Astrocyte (in vitro differentiated cells and primary cell): ENCODE measurements around the gene SPINK14. TPM values are rescaled to one million over a fixed set of nuclear protein-coding genes. Genes with fewer than 3 reads are reported as not detected.

Source experiments
- DNase-seq: peaks from one replicate; pipeline ENCODE4 v3.0.0-alpha.2; 2010; ENCODE audit warnings: low read depth
- FAIRE-seq: peaks from 2 replicates; lab custom pipeline; 2011; peaks lifted over from hg19 to GRCh38; lab: Jason Lieb, UNC
- H2AFZ ChIP-seq: 2 replicates; pipeline ENCODE4 v1.6.0; 2012; ENCODE audit warnings: low read depth, low read length, inconsistent platforms
- H3K27ac ChIP-seq: 2 replicates; pipeline ENCODE4 v1.5.1; 2011; ENCODE audit warnings: low read depth, low read length, inconsistent platforms
- H3K27me3 ChIP-seq: 2 replicates; pipeline ENCODE4 v1.6.0; 2011; ENCODE audit warnings: low read length, inconsistent platforms; ENCODE audit not compliant: insufficient read depth
- H3K36me3 ChIP-seq: 2 replicates; pipeline ENCODE4 v1.5.1; 2011; ENCODE audit warnings: low read length, inconsistent platforms; ENCODE audit not compliant: insufficient read depth
- H3K4me1 ChIP-seq: 2 replicates; pipeline ENCODE4 v1.5.1; 2011; ENCODE audit warnings: low read length, inconsistent platforms; ENCODE audit not compliant: insufficient read depth
- H3K4me2 ChIP-seq: 2 replicates; pipeline ENCODE4 v1.6.0; 2012; ENCODE audit warnings: low read length, inconsistent platforms
- H3K4me3 ChIP-seq: 2 replicates; pipeline ENCODE4 v1.5.1; 2011; ENCODE audit warnings: low read depth, mild to moderate bottlenecking, low read length, inconsistent platforms; ENCODE audit not compliant: insufficient read depth
- H3K79me2 ChIP-seq: 2 replicates; pipeline ENCODE4 v1.6.0; 2012; ENCODE audit warnings: mild to moderate bottlenecking, low read length, inconsistent platforms; ENCODE audit not compliant: insufficient read depth
- H3K9ac ChIP-seq: 2 replicates; pipeline ENCODE4 v1.6.0; 2012; ENCODE audit warnings: mild to moderate bottlenecking, low read length, inconsistent platforms
- H3K9me3 ChIP-seq: 2 replicates; pipeline ENCODE4 v1.5.1; 2012; ENCODE audit warnings: low read depth, mild to moderate bottlenecking, low read length, inconsistent platforms; ENCODE audit not compliant: insufficient read depth
- H4K20me1 ChIP-seq: 2 replicates; pipeline ENCODE4 v1.6.0; 2012; ENCODE audit warnings: low read length, inconsistent platforms; ENCODE audit not compliant: insufficient read depth
- H3K27ac Mint-ChIP-seq: one replicate; pipeline ENCODE4 v1.8.0; 2021; ENCODE audit warnings: mild to moderate bottlenecking, mixed read lengths; ENCODE audit not compliant: unreplicated experiment
- H3K27me3 Mint-ChIP-seq: one replicate; pipeline ENCODE4 v1.8.0; 2021; ENCODE audit warnings: low read depth, mixed read lengths; ENCODE audit not compliant: unreplicated experiment
- H3K36me3 Mint-ChIP-seq: one replicate; pipeline ENCODE4 v1.8.0; 2021; ENCODE audit warnings: low read depth, mixed read lengths; ENCODE audit not compliant: unreplicated experiment
- H3K4me1 Mint-ChIP-seq: one replicate; pipeline ENCODE4 v1.8.0; 2021; ENCODE audit warnings: low read depth, mixed read lengths; ENCODE audit not compliant: unreplicated experiment
- H3K4me3 Mint-ChIP-seq: one replicate; pipeline ENCODE4 v1.8.0; 2021; ENCODE audit warnings: mild to moderate bottlenecking, moderate library complexity, mixed read lengths; ENCODE audit not compliant: unreplicated experiment
- H3K9me3 Mint-ChIP-seq: one replicate; pipeline ENCODE4 v1.8.0; 2021; ENCODE audit warnings: mild to moderate bottlenecking, mixed read lengths; ENCODE audit not compliant: unreplicated experiment
- EZH2 ChIP-seq: IDR thresholded peaks from 2 replicates; pipeline ENCODE4 v1.6.1; 2012; ENCODE audit warnings: mild to moderate bottlenecking, low read length, inconsistent platforms; ENCODE audit not compliant: insufficient read depth
- total RNA-seq: library from RNA; stranded (reverse); gene quantifications from 2 replicates; pipeline ENCODE4 v1.2.1, GENCODE V29; 2021
- TF ChIP-seq, protein P1 (sequence below): IDR thresholded peaks from 2 replicates; pipeline ENCODE4 v1.5.1; 2011; ENCODE audit warnings: low read depth, mild to moderate bottlenecking, inconsistent platforms, low read length, moderate library complexity; ENCODE audit not compliant: insufficient read depth

SPINK14 gene
- total RNA-seq, 1 donor from 2014 or later: not detected

DNA sequence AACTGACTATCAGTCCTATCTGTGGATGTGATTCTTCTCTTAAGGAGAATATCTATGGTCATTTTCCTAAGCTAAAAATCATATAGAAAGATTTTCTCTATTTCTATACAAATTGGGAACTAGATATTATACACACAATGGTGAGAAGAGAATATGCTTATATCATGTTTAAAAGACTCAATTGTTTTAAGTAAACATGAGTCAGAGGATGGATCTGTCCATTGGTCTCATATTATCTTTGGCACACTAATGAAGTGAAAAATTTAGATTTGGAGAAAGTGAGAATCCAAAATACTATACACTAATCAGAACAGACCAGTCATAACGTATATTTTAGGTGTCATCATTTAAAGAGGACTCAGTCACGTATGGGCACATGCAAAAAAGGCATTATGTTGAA is 16.5 kb upstream of the SPINK14 start:
- Mint-ChIP-seq H3K36me3 (no peaks in the 10 kb centered on the region), H3K27me3 (no peaks in the 10 kb centered on the region), H3K9me3 (no peaks in the 10 kb centered on the region), H3K27ac (no peak overlapping the region), H3K4me3 (no peak overlapping the region), H3K4me1 (no peaks in the 10 kb centered on the region)
- FAIRE-seq (no peak), DNase-seq (no peak)
- H4K20me1 ChIP-seq: no peaks in the 10 kb centered on the region
- H3K27me3 ChIP-seq: no peaks in the 10 kb centered on the region
- H3K9ac ChIP-seq: no peak overlapping the region
- H3K79me2 ChIP-seq: no peaks in the 10 kb centered on the region
- no peak overlapping the region for H2AFZ ChIP-seq
- H3K9me3 ChIP-seq: no peaks in the 10 kb centered on the region
- H3K36me3 ChIP-seq: no peaks in the 10 kb centered on the region
- H3K4me2 ChIP-seq: no peak overlapping the region
- no peak overlapping the region for H3K27ac ChIP-seq
- no peaks in the 10 kb centered on the region for H3K4me1 ChIP-seq
- H3K4me3 ChIP-seq: no peak overlapping the region
- TF ChIP-seq, protein P1, sequence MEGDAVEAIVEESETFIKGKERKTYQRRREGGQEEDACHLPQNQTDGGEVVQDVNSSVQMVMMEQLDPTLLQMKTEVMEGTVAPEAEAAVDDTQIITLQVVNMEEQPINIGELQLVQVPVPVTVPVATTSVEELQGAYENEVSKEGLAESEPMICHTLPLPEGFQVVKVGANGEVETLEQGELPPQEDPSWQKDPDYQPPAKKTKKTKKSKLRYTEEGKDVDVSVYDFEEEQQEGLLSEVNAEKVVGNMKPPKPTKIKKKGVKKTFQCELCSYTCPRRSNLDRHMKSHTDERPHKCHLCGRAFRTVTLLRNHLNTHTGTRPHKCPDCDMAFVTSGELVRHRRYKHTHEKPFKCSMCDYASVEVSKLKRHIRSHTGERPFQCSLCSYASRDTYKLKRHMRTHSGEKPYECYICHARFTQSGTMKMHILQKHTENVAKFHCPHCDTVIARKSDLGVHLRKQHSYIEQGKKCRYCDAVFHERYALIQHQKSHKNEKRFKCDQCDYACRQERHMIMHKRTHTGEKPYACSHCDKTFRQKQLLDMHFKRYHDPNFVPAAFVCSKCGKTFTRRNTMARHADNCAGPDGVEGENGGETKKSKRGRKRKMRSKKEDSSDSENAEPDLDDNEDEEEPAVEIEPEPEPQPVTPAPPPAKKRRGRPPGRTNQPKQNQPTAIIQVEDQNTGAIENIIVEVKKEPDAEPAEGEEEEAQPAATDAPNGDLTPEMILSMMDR: no peak
- no peak for TF ChIP-seq EZH2

DNA sequence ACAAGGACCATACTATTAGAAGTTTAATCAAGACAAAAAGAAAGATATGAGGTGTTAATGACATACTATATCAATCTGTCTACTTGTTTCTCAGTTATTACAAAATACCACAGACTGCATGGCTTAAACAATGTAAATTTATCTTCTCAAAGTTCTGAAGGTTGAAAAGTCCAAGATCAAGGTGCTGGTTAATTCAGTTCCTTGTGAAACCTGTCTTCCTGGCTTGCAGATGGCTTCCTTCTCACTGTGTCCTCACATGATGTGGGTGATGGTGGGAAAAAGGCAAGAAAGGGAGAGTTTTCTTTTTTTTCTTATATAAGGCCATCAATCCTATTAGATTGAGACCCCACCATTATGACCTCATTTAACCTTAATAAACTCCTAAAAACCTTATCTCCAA is 15.6 kb upstream of the SPINK14 start:
- no peak overlapping the region for H3K4me2 ChIP-seq
- no peak overlapping the region for H3K27ac Mint-ChIP-seq
- no peaks in the 10 kb centered on the region for H3K27me3 ChIP-seq
- no peaks in the 10 kb centered on the region for H3K27me3 Mint-ChIP-seq
- no peak overlapping the region for H3K27ac ChIP-seq
- H2AFZ ChIP-seq: no peak overlapping the region
- H4K20me1 ChIP-seq: no peaks in the 10 kb centered on the region
- no peaks in the 10 kb centered on the region for H3K4me1 Mint-ChIP-seq
- no peak overlapping the region for H3K4me3 ChIP-seq
- H3K36me3 Mint-ChIP-seq: no peaks in the 10 kb centered on the region
- H3K9me3 ChIP-seq: no peaks in the 10 kb centered on the region
- no peaks in the 10 kb centered on the region for H3K4me1 ChIP-seq
- no peak overlapping the region for H3K4me3 Mint-ChIP-seq
- H3K36me3 ChIP-seq: no peaks in the 10 kb centered on the region
- FAIRE-seq (no peak), DNase-seq (no peak)
- H3K9ac ChIP-seq: no peak overlapping the region
- H3K79me2 ChIP-seq: no peaks in the 10 kb centered on the region
- TF ChIP-seq EZH2: no peak
- TF ChIP-seq, protein P1: no peak
- no peaks in the 10 kb centered on the region for H3K9me3 Mint-ChIP-seq

DNA sequence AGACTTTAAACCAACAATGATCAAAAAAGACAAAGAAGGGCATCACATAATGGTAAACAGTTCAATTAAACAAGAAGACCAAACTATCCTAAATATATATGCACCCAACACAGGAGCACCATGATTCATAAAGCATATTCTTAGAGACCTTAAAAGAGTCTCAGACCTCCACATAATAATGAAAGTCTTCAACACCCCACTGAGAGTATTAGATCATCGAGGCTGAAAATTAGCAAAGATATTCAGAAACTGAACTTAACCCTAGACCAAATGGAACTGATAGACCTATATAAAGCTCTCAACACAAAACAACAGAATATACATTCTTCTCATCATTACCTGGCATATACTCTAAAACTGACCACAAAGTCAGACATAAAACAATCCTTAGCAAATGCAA is 11.7 kb upstream of the SPINK14 start:
- no peak overlapping the region for H2AFZ ChIP-seq
- no peak overlapping the region for H3K27ac ChIP-seq
- Mint-ChIP-seq H3K9me3 (no peaks in the 10 kb centered on the region), H3K4me1 (no peaks in the 10 kb centered on the region), H3K27me3 (no peaks in the 10 kb centered on the region), H3K4me3 (no peak overlapping the region), H3K36me3 (no peaks in the 10 kb centered on the region), H3K27ac (no peak overlapping the region)
- H3K79me2 ChIP-seq: no peaks in the 10 kb centered on the region
- H3K4me2 ChIP-seq: no peak overlapping the region
- no peaks in the 10 kb centered on the region for H4K20me1 ChIP-seq
- H3K36me3 ChIP-seq: no peaks in the 10 kb centered on the region
- H3K4me3 ChIP-seq: no peak overlapping the region
- no peaks in the 10 kb centered on the region for H3K9me3 ChIP-seq
- no peak for TF ChIP-seq EZH2
- TF ChIP-seq, protein P1: no peak
- no peak overlapping the region for H3K9ac ChIP-seq
- FAIRE-seq (no peak), DNase-seq (no peak)
- H3K4me1 ChIP-seq: no peaks in the 10 kb centered on the region
- H3K27me3 ChIP-seq: no peaks in the 10 kb centered on the region
